Amniotic stem cell (primary cell): ENCODE results near the gene SLC26A1.
"Not testable (repeated sequence)": the region's sequence is repeated elsewhere in the genome, so short reads cannot be mapped to it uniquely, and the experiment has no call there.

ENCODE experiments used
- DNase-seq: peaks from one replicate; lab custom pipeline; 2025; lab: John Stamatoyannopoulos, UW

SLC26A1 gene

GRCh38 chr4:954211-955020 is 38.8 kb downstream of the SLC26A1 start:
- DNase-seq = no peak

- DNase-seq = no peak
Observed at GRCh38 chr4:953574-953915, 39.7 kb downstream of the SLC26A1 start.

- no peak for DNase-seq
Observed at GRCh38 chr4:952881-953573, 40.2 kb downstream of the SLC26A1 start.

GRCh38 chr4:951594-952468 is 41.4 kb downstream of the SLC26A1 start:
- no peak for DNase-seq

GRCh38 chr4:951186-951585 is 42.0 kb downstream of the SLC26A1 start:
- DNase-seq = no peak

- DNase-seq = no peak
Observed at GRCh38 chr4:950136-951020, 42.8 kb downstream of the SLC26A1 start.

- DNase-seq = no peak
Observed at GRCh38 chr4:949656-950055, 43.5 kb downstream of the SLC26A1 start.

- no peak for DNase-seq
Observed at GRCh38 chr4:948936-949300, 44.3 kb downstream of the SLC26A1 start.

GRCh38 chr4:948101-948935 is 44.9 kb downstream of the SLC26A1 start:
- DNase-seq = no peak

- DNase-seq = no peak
Observed at GRCh38 chr4:947491-947971, 45.7 kb downstream of the SLC26A1 start.

GRCh38 chr4:946517-947471 is 46.4 kb downstream of the SLC26A1 start:
- no peak for DNase-seq

- no peak for DNase-seq
Observed at GRCh38 chr4:946103-946450, 47.1 kb downstream of the SLC26A1 start.

GRCh38 chr4:945274-946102 is 47.7 kb downstream of the SLC26A1 start:
- no peak for DNase-seq

- not testable (repeated sequence) for DNase-seq
Observed at GRCh38 chr4:939508-939907, 53.7 kb downstream of the SLC26A1 start.
